Right lobe of liver (tissue), 4 donors: ENCODE results near the gene NHLRC4.

Experiments used
- POLR2A ChIP-seq: fragments of 450-650 bp; IDR thresholded peaks from one replicate; pipeline ENCODE4 v1.6.1; 2017; ENCODE audit warnings: antibody characterized with exemption, mild to moderate bottlenecking
- TF ChIP-seq, protein P1 (sequence below), 4 donors: fragments of 200-600 bp in 3 of 4; fragments of 450-650 bp in 1 of 4; IDR thresholded peaks; one replicate each; pipeline versions ENCODE4 v1.5.1 to v1.8.0; 2016 to 2022; ENCODE audit warnings: antibody characterized with exemption in 4 of 4, mild to moderate bottlenecking in 2 of 4
- donor health status: DM: no; HTN: no; CAD: no.
- donor health status: DM: no; HTN: no; CAD: no.
- donor health status: DM: no; HTN: yes; CAD: no.

DNA sequence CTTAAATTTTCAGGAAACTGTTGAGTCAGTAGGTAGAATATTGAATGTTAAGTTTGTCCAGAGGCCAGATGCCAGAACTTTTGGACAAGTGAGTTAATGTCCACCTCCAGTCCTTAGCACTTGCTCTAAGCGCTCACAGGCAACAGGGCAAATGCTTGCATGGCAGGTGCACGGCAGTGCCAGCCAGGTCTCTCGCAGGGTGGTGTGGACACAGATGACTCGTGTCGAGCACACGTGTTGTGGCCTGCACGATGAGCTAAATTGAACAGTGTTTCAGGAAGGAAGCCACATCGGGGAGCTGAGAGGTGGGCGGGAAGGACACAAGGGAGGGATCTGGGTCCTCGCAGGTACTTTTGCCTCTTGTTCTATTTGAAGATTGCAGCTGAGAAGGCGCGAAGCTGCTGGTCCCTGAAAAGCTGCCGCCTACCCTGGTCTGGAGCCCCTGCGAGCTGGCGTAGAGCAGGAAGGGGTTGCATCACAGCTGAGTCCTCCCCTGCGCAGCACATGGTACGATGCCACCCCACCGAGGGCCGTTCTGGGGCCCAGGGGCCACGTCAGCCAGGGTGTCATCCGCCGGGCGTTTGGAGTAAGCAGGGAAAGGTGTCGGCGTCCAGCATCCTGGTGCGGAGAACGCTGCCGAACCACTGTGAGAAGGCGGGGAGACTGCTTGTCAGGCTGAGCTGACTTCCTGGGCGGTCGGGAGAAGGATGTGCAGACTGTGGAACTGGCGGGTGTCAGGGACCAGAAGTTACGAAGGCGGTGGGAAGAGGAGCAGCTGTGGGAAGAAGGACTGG lies 29.3 kb downstream of the NHLRC4 start:
- no peak for TF ChIP-seq POLR2A
- TF ChIP-seq, protein P1, sequence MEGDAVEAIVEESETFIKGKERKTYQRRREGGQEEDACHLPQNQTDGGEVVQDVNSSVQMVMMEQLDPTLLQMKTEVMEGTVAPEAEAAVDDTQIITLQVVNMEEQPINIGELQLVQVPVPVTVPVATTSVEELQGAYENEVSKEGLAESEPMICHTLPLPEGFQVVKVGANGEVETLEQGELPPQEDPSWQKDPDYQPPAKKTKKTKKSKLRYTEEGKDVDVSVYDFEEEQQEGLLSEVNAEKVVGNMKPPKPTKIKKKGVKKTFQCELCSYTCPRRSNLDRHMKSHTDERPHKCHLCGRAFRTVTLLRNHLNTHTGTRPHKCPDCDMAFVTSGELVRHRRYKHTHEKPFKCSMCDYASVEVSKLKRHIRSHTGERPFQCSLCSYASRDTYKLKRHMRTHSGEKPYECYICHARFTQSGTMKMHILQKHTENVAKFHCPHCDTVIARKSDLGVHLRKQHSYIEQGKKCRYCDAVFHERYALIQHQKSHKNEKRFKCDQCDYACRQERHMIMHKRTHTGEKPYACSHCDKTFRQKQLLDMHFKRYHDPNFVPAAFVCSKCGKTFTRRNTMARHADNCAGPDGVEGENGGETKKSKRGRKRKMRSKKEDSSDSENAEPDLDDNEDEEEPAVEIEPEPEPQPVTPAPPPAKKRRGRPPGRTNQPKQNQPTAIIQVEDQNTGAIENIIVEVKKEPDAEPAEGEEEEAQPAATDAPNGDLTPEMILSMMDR (IDR thresholded peaks at IDR 0.05) = no peak
